Astrocyte of the hippocampus (primary cell): ENCODE results near the gene PPP1R12B.
"Not testable (repeated sequence)": the region's sequence is repeated elsewhere in the genome, so short reads cannot be mapped to it uniquely, and the experiment has no call there.

ENCODE experiments used
- DNase-seq: peaks from one replicate; pipeline ENCODE4 v3.0.0; 2011; ENCODE audit warnings: low read depth, low spot score

PPP1R12B gene

GRCh38 chr1:202584707-202585589 is 236.4 kb downstream of the PPP1R12B start:
- DNase-seq: no peak

DNA sequence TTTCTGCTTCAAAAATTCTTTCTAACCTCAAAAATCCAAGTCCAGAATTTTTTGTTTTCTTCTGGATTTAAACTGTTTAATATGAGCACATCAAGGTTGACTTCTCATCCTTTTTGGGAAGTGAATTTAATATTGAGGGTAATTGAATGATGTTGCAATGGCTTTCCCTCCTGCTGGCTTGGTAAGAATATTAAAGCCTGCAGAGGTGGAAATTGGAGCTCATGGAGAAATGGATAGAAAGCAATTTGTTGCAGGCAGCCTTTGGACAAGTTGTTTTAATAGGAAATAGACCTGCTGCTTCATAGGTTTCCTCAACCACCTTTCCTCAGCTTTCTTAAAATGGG is 237.1 kb downstream of the PPP1R12B start:
- DNase-seq: no peak

DNA sequence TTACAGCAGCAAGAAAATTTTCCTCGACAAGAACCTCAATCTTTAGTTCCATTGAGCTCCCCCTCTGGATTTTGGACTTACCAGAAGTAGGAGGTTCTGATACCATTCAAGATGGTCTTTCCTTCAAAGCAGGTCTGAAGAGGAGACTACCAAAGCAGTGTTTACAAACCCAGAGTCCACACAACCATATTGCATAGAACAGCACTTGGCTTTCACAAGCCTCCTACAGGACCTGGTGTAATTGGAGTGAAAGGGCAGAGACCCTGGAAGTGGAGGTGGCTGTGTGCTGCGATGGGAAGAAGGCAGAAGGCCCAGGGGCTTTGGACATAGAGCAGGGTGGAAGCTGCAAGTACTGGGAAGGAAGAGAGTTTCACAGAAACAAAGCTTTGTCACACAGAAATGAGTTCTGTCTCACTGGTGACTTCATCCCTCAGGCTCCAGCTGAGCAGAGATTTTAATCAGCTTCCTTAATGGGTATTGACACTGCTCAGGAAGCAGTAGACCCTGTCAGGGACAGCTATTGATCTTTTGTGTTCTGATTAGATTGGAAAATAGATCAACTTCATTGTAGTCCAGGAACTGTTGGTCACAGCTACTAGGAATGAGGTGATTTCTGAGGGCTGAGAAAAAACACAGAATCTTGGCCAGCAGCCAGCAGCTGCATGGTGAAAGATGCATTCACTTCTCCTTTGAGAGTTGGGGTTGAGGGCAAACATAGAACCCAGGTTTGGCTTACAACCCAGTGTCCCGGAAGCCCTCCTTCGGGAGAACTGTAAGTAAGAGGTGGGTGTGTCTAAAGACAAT is 237.7 kb downstream of the PPP1R12B start:
- DNase-seq: peak; percentile 77

DNA sequence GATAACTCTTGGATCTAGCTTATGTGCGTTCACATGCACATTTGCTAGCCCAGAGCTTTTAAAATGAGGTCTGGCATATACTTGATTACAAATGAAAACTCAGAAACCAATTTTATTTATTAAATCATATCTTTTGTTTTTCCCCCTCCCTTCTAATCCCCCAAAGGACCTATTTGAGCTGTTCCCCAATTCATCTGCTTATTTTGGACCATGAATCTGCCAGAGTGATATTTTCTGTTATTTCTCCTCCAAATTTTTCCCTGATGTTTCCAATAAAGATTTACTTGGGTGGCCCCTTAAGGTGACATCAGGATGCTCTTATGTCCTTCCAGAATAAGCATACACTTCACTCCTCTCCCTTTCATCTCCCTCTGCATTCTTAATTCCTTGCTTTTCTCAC is 238.4 kb downstream of the PPP1R12B start:
- DNase-seq: no peak

- no peak for DNase-seq
These were observed 239.5 kb downstream of the PPP1R12B start for GRCh38 chr1:202587859-202588485.

- no peak for DNase-seq
These were observed 240.1 kb downstream of the PPP1R12B start for GRCh38 chr1:202588503-202589189.

DNA sequence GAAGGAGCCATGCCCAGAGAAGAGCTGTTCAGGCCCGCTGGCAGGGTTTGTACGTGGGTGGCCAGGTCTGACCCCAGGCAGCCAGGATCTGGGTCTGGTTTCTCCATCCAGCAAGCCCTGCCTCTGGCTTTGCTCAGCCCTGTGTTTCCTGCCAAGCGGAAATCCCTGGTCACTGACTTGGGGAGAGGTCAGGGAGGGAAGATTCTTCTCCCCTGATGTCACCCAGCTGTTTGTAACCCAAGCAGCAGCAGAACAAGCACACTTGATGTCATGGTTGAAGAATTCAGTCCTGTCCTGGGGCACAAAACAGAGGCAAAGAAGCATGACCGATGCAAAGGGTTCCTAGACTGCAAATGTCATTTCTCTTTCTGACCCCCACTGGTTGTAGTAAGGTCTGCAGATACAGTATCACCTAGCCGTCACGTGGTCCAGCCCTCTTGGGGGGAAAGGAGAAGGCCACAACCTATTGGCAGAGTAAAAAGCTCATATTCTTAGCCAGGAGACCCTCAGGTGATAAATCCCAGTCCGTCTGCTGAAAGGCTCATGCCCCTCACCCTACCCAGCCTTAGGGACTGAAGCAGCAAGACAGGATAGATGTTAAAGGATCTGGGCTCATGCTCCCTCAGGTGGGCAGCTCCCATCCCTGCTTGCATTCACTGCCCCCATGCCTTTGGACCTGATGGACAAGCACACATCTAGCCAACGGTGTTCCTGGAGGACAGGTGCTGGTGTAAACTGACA is 240.9 kb downstream of the PPP1R12B start:
- DNase-seq: peak; percentile 96

DNA sequence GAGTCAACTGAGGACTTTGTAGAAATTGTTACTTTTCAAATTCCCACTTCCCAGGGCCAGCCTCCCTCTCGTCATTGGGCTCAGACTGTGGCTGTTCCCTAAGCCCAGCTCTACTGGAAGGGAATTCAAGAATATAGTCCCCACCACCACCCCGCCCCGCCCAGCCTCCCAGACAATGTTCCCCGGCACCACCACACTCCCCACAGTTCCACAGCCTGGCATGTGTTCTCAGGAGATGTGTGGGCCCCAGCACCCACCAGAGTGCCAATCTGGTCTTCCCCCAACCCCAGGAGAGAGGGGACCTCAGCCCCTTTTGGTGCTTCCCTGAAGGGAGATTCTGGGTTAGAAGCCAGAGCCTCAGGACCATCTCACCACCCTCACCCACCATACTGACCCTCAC is 241.6 kb downstream of the PPP1R12B start:
- DNase-seq: no peak

DNA sequence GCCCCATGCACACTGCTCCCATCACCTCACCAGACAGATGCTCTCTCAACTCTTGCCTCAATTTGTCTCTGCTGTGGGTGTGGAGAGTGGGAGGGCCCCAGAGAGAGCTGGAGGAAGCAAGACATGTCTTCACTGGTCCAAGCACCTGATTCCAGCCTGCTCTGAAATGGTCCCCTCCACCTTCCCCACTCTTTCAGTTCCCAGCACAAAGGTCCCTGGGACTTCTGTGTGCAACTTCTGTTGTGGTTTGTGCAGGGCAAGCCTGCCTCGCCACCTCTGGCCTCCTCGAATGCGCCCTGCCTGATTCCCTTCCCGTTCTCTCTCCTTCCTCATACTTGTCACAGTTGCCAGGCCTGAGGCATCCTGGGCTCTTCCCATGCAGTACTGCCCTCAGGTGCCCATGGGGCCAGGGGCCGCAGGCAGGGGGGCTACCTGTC is 242.5 kb downstream of the PPP1R12B start:
- DNase-seq: no peak

DNA sequence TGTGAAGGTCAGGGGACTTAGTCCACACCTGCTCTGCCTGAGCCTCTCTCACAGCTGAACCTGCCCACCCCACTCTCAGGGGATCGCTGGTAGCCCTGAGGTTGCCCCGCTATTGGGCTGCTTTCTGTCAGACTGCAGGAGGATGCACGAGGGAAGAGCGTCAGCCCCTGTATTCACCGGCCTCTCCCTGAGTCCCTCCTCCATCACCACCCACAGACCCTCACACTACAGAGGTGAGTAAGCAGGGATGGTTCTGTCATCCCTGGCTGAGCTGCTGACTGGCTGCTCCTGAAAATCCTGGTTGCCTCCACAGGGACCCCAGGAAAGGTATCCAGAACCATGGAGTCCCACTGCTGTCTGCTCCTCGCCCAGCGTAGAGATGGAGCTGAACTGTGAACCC is 243.0 kb downstream of the PPP1R12B start:
- DNase-seq: no peak

GRCh38 chr1:202592146-202592545 is 243.6 kb downstream of the PPP1R12B start:
- no peak for DNase-seq

DNA sequence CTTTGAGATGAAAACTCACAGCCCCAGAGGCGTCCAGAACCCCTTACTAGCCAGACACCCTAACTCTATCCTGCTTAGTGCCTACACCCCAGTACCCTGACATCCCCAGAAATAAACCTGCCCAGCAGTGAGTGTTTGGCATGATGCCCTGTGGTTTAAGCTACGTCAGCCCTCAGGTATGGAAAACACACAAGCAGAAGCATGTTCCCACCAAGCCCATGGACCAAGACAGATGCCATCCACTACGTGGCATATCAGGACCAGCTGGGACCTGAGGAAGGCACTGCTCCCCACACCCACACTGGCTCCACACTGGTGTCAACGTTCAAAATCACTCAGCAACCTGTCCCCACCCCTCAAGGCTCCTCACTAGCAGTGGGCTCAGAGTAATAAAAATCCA is 245.3 kb downstream of the PPP1R12B start:
- peak; percentile 73 for DNase-seq

- DNase-seq: no peak
These were observed 248.1 kb downstream of the PPP1R12B start for GRCh38 chr1:202596638-202597037.

DNA sequence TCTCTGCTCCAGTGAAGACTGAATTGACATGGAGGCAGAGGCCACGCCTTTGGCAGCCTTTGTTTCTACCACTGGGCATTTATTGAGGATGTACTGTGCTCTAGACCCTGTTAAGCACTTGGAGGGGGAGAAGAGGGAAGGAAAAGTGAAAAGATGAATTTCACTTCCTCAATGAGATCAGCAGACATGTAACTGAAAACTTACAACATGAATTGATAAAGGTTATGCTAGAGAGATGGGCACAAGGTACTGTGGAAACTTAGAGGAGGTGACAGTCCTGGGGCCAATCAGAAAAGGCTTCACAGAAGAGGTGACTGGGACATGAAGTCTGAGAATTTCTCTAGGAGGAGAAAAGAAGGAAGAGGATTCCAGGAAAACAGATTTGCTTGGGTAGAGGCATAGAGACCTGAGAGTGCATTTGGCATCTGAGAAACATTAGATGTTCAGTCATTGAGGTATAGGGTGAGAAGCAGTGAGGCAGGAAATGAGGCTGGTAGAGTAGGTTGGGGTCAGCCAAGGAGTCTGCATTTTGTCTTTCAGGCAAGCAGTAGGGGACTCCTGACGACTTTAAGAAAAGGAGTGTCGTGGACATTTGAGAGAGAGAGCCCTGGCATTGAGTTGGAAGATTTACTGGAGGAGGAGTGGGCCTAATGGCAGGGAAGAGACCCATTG is 248.7 kb downstream of the PPP1R12B start:
- no peak for DNase-seq

GRCh38 chr1:202599669-202600431 is 251.4 kb downstream of the PPP1R12B start:
- DNase-seq: peak; percentile 87

GRCh38 chr1:202600432-202601041 is 252.0 kb downstream of the PPP1R12B start:
- no peak for DNase-seq

DNA sequence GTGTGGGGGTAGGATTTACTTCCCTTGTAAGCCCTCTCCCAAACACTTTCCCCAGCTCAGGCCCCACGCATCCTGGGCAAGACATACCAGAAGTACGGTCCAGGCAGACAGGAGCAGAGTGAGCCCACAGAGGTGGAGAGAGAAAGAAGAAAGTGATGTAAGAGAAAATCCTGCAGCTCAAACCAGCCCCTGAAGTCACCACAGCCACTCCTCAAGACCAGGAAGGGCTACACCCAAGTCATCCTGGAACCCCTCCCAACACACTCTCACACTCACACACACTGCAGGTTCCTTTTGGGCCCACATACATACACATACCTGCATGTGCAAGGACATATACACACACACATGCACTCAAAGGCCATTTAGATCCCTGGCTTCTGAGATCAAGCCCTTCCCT is 254.9 kb downstream of the PPP1R12B start:
- DNase-seq: no peak

DNA sequence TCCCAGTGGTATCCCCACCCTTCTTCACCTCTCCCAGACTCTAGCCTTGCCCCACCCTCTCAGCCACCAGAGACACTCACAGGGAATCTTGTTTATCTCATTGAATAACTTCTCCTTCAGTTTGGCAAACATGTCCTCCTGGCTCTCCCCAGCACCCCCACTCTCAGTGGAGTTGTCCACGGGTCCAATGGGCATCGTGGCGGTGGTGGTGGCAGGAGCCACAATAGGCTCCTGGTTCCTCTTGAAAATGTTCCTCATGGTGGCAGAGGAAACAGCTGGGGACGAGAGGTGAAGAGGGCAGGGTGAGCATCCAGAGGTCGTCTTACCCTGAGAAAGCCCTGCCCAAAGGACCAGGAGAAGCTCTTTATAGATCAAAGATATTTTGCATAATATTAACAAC is 257.0 kb downstream of the PPP1R12B start:
- DNase-seq: no peak

DNA sequence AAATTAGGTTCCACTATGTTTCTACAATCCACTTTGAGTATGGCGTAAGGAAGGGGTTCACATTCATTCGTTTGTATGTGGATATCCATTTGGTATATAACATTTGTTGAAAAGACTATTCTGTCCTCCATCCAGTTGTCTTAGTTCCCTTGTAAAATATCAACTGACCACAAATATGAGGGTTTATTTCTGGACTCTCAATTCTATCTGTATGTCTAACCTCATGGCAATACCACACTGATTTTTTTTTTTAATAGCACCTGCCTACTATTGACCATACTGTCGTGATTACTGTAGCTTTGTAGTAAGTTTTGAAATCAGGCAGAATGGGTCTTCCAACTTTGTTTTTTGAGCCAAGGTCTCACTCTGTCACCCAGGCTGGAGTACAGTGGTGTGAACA is 263.5 kb downstream of the PPP1R12B start:
- not testable (repeated sequence) for DNase-seq
